Neural cell (in vitro differentiated cells): Measurements from ENCODE around the gene ZNF548. TPM values are rescaled to one million over a fixed set of nuclear protein-coding genes. Genes with fewer than 3 reads are reported as not detected.

Experiments
- H2AFZ ChIP-seq: fragments of 200-600, 300-800 bp; sonication (generic), shearing (Covaris generic); 2 replicates; pipeline ENCODE4 v1.6.0; 2014; ENCODE audit warnings: low read depth, mild to moderate bottlenecking, antibody characterized with exemption, low read length, moderate library complexity
- H3F3A ChIP-seq: fragments of 200-600 bp; shearing (Covaris generic); 2 replicates; pipeline ENCODE4 v1.6.1; 2016; ENCODE audit warnings: mild to moderate bottlenecking, moderate library complexity, mixed read lengths, antibody characterized with exemption, low read length; ENCODE audit not compliant: insufficient read depth, poor library complexity, severe bottlenecking
- H3K27ac ChIP-seq: fragments of 200-600, 300-800 bp; sonication (generic), shearing (Covaris generic); 2 replicates; pipeline ENCODE4 v1.5.1; 2014; ENCODE audit warnings: mild to moderate bottlenecking, low read length, moderate library complexity
- H3K27me3 ChIP-seq: fragments of 300-800, 200-600 bp; sonication (generic), shearing (Covaris generic); 2 replicates; pipeline ENCODE4 v1.6.0; 2014; ENCODE audit warnings: mild to moderate bottlenecking, low read depth, low read length, moderate library complexity; ENCODE audit not compliant: insufficient read depth
- H3K36me3 ChIP-seq: fragments of 300-800, 200-600 bp; sonication (generic), shearing (Covaris generic); 2 replicates; pipeline ENCODE4 v1.5.1; 2014; ENCODE audit warnings: mild to moderate bottlenecking, antibody characterized with exemption, low read length, moderate library complexity; ENCODE audit not compliant: insufficient read depth
- H3K4me2 ChIP-seq: fragments of 300-800, 200-600 bp; sonication (generic), shearing (Covaris generic); 2 replicates; pipeline ENCODE4 v1.6.0; 2014; ENCODE audit warnings: mild to moderate bottlenecking, low read length
- H3K4me3 ChIP-seq: fragments of 300-800, 200-600 bp; sonication (generic), shearing (Covaris generic); 2 replicates; pipeline ENCODE4 v1.5.1; 2014; ENCODE audit warnings: mild to moderate bottlenecking, low read length, moderate library complexity
- H3K79me2 ChIP-seq: fragments of 200-600 bp; shearing (Covaris generic); replicated peaks from 2 replicates; pipeline ENCODE4 v1.6.0; 2014; ENCODE audit warnings: mild to moderate bottlenecking, low read length, moderate library complexity; ENCODE audit not compliant: insufficient read depth
- H3K9ac ChIP-seq: fragments of 300-800, 200-600 bp; sonication (generic), shearing (Covaris generic); 2 replicates; pipeline ENCODE4 v1.6.1; 2016; ENCODE audit warnings: mild to moderate bottlenecking, low read length, mixed read lengths
- H3K9me2 ChIP-seq: fragments of 200-600 bp; shearing (Covaris generic); 2 replicates; pipeline ENCODE4 v1.6.1; 2016; ENCODE audit warnings: mild to moderate bottlenecking, low read length, mixed read lengths; ENCODE audit not compliant: insufficient read depth
- H3K9me3 ChIP-seq: fragments of 200-600, 300-800 bp; sonication (generic), shearing (Covaris generic); 2 replicates; pipeline ENCODE4 v1.6.1; 2016; ENCODE audit warnings: mild to moderate bottlenecking, mixed run types, low read length, moderate library complexity, mixed read lengths
- H4K20me1 ChIP-seq: fragments of 200-600 bp; shearing (Covaris generic); 2 replicates; pipeline ENCODE4 v1.6.1; 2016; ENCODE audit warnings: mild to moderate bottlenecking, mixed run types; ENCODE audit not compliant: insufficient read depth
- CTCF ChIP-seq: fragments of 450-650 bp; IDR thresholded peaks from 2 replicates; pipeline ENCODE4 v1.5.1; 2014; ENCODE audit warnings: antibody characterized with exemption, mild to moderate bottlenecking, moderate library complexity; ENCODE audit not compliant: poor library complexity, severe bottlenecking
- EP300 ChIP-seq: fragments of 450-650 bp; conservative IDR thresholded peaks from 2 replicates; pipeline ENCODE4 v1.6.1; 2014; ENCODE audit warnings: antibody characterized with exemption, mild to moderate bottlenecking, moderate library complexity; ENCODE audit not compliant: poor library complexity, severe bottlenecking
- EZH2 ChIP-seq: fragments of 200-600, 300-800 bp; shearing (Covaris generic), sonication (generic); IDR thresholded peaks from 2 replicates; pipeline ENCODE4 v1.6.1; 2014; ENCODE audit warnings: antibody characterized with exemption, low read length, borderline replicate concordance, mild to moderate bottlenecking; ENCODE audit not compliant: insufficient read depth, poor library complexity, severe bottlenecking
- MXI1 ChIP-seq: fragments of 450-650 bp; conservative IDR thresholded peaks from 2 replicates; pipeline ENCODE4 v1.6.1; 2014; ENCODE audit warnings: antibody characterized with exemption, mild to moderate bottlenecking; ENCODE audit not compliant: poor library complexity, severe bottlenecking
- POLR2AphosphoS5 ChIP-seq: IDR thresholded peaks from 2 replicates; pipeline ENCODE4 v1.6.1; 2012
- RAD21 ChIP-seq: fragments of 450-650 bp; conservative IDR thresholded peaks from 2 replicates; pipeline ENCODE4 v1.6.1; 2014; ENCODE audit warnings: antibody characterized with exemption, mild to moderate bottlenecking, moderate library complexity
- REST ChIP-seq: IDR thresholded peaks from 2 replicates; pipeline ENCODE4 v1.6.1; 2012; ENCODE audit warnings: borderline replicate concordance
- SMC3 ChIP-seq: fragments of 450-650 bp; conservative IDR thresholded peaks from 2 replicates; pipeline ENCODE4 v1.6.1; 2014; ENCODE audit warnings: antibody characterized with exemption, mild to moderate bottlenecking, moderate library complexity; ENCODE audit not compliant: poor library complexity
- TAF1 ChIP-seq: IDR thresholded peaks from 2 replicates; pipeline ENCODE4 v1.6.1; 2012; ENCODE audit warnings: low read depth
- polyA minus RNA-seq: library from RNA; depleted of rRNA, polyadenylated mRNA; stranded (reverse); fragments of >200 nt; gene quantifications from 2 replicates; pipeline ENCODE4 v1.2.3, GENCODE V29; 2014
- polyA plus RNA-seq: library from polyadenylated mRNA; depleted of rRNA; stranded (reverse); fragments of >200 nt; gene quantifications from 2 replicates; pipeline ENCODE4 v1.2.3, GENCODE V29; 2014

ZNF548 gene
- polyA plus RNA-seq (59.0 and 78.7 TPM in 2 replicates), polyA minus RNA-seq (99.8 and 135 TPM in 2 replicates)

GRCh38 chr19:57389730-57390598 is at the start of gene ZNF548:
TSS of gene ZNF548 (plus strand) at chr19:57389854. CDS start at chr19:57390100, 246 bp downstream.
- H3K9ac ChIP-seq = peak within 1 kb of the TSS; percentile 100
- peaks cover 5% of the 10 kb centered on the region for H3F3A ChIP-seq
- no peaks in the 10 kb centered on the region for H3K9me3 ChIP-seq
- H3K27ac ChIP-seq = peak within 1 kb of the TSS; percentile 100
- no peaks in the 10 kb centered on the region for H3K27me3 ChIP-seq
- H3K79me2 ChIP-seq = peaks cover 44% of the 10 kb centered on the region
- TF ChIP-seq EZH2 (no peak), POLR2AphosphoS5 (peak; percentile 99), EP300 (peak; percentile 78), TAF1 (peak; percentile 87), REST (peak; percentile 95), RAD21 (peak; percentile 44), SMC3 (peak; percentile 58), MXI1 (peak; percentile 71), CTCF (peak; percentile 64)
- no peaks in the 10 kb centered on the region for H3K36me3 ChIP-seq
- no peaks in the 10 kb centered on the region for H3K9me2 ChIP-seq
- no peaks in the 10 kb centered on the region for H4K20me1 ChIP-seq
- peak within 1 kb of the TSS; percentile 100 for H3K4me2 ChIP-seq
- peak within 1 kb of the TSS; percentile 97 for H3K4me3 ChIP-seq
- H2AFZ ChIP-seq = peak within 1 kb of the TSS; percentile 87

GRCh38 chr19:57342582-57342981 is 47.1 kb upstream of the ZNF548 start:
- Histone ChIP-seq H3K9ac (no peak overlapping the region), H3K9me2 (no peaks in the 10 kb centered on the region), H3K4me2 (no peak overlapping the region), H3K9me3 (no peaks in the 10 kb centered on the region), H3F3A (no peaks in the 10 kb centered on the region), H4K20me1 (no peaks in the 10 kb centered on the region), H2AFZ (no peak overlapping the region), H3K27ac (no peak overlapping the region), H3K36me3 (no peaks in the 10 kb centered on the region), H3K4me3 (no peak overlapping the region), H3K79me2 (no peaks in the 10 kb centered on the region), H3K27me3 (no peaks in the 10 kb centered on the region)
- TF ChIP-seq REST = no peak
- no peak for TF ChIP-seq RAD21
- TF ChIP-seq EZH2 = no peak
- no peak for TF ChIP-seq EP300
- TF ChIP-seq POLR2AphosphoS5 = no peak
- TF ChIP-seq CTCF = no peak
- no peak for TF ChIP-seq SMC3
- no peak for TF ChIP-seq TAF1
- no peak for TF ChIP-seq MXI1
